Epidermal melanocyte (primary cell): ENCODE results near the gene HCRTR1.
"Not testable (repeated sequence)": the region's sequence is repeated elsewhere in the genome, so short reads cannot be mapped to it uniquely, and the experiment has no call there.

Experiments used
- DNase-seq: peaks from one replicate; pipeline ENCODE4 v3.0.0; 2011; ENCODE audit warnings: low spot score; ENCODE audit not compliant: insufficient read length

The HCRTR1 gene

GRCh38 chr1:31581821-31582810 is 35.4 kb upstream of the HCRTR1 start:
- DNase-seq, result no peak

- DNase-seq, result no peak
Measured at GRCh38 chr1:31583082-31583994, 34.2 kb upstream of the HCRTR1 start.

DNA sequence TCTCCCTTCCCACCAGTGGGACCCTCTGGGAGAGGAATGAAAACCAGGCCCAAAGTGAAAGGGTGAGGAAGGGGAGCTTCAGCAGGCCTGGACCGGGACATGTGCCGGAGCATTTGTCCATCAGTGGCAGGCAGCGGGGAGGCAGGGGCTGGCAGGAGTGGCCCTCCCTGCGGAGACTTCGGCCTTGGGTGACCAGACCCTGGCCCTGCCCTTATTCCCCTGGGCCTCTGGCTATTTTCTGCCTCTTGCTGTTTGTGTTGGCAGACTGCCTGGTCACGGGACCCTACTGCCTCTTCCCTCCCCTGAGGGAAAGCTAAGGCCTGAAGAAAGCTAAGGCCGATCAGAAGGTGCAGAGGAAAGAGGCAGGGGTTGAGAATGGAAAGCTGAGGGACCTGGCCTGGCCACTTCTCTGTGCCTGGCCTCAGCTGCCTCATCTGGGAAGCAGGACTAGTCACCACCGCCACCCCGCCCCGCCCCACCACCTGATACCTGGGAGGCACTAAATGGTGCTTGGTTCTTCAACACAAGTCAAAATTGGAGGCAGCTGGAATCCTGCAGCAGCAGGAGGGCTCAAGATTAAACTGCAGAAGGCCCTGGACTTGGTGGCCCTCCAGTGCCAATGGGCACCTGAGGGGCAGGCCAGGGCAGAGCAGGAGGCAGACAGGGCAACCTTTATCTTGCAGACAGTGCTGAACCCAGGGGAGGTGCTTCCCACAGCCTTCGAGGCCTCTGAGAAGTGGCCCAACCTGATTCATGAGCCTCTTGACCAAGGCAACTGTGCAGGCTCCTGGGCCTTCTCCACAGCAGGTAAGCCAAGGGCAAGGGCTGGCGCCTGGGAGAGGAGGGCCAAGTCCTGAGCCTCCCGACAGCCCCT is 33.3 kb upstream of the HCRTR1 start:
- DNase-seq, result no peak

DNA sequence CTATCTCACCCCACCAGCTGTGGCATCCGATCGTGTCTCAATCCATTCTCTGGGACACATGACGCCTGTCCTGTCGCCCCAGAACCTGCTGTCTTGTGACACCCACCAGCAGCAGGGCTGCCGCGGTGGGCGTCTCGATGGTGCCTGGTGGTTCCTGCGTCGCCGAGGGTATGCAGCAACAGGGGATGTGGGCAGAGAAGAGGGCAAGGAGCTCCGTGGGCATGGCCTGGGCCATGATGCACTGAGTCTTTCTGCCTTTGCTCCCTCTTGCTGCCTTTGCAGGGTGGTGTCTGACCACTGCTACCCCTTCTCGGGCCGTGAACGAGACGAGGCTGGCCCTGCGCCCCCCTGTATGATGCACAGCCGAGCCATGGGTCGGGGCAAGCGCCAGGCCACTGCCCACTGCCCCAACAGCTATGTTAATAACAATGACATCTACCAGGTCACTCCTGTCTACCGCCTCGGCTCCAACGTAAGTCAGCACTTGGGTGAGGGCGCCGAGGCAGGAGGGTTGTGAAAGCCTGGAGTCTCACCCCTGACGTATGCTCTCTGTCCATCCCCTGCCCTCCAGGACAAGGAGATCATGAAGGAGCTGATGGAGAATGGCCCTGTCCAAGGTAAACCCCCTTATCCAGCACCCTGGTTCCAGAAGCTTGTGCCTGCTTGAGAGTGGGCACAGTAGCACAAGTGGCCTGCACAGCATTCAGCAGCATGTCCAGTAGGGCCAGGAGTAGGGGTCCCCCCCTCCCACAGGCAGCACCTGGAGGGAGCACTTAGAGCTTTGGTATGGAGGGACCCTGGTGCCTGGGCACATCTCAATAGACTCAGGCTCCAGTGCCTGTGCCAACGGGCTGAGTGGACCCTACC is 32.4 kb upstream of the HCRTR1 start:
- DNase-seq, result no peak

- DNase-seq, result no peak
Measured at GRCh38 chr1:31585736-31586365, 31.6 kb upstream of the HCRTR1 start.

DNA sequence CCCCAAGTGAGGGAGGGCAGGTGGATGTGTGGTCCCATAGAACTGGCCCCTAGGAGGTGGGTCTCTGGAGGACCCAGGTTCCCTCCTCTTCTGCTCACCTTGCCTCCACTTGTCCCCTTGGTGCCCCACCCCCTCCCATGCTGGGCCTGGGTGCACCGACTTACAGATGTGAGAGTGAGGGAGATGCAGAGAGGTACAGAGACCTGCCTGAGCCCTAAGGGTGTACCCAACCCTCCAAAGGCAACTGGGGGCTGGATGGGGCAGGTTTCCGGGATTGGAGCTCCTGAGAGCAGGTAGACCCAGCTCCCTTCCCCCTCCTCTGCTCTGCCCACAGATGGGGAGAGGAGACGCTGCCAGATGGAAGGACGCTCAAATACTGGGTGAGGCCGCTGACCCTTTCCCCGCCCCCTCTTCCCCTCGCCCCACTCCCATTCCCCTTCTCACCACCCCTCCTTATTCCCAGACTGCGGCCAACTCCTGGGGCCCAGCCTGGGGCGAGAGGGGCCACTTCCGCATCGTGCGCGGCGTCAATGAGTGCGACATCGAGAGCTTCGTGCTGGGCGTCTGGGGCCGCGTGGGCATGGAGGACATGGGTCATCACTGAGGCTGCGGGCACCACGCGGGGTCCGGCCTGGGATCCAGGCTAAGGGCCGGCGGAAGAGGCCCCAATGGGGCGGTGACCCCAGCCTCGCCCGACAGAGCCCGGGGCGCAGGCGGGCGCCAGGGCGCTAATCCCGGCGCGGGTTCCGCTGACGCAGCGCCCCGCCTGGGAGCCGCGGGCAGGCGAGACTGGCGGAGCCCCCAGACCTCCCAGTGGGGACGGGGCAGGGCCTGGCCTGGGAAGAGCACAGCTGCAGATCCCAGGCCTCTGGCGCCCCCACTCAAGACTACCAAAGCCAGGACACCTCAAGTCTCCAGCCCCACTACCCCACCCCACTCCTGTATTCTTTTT is 30.8 kb upstream of the HCRTR1 start:
- no peak for DNase-seq

GRCh38 chr1:31587328-31587699 is 30.2 kb upstream of the HCRTR1 start:
- DNase-seq, result not testable (repeated sequence)

DNA sequence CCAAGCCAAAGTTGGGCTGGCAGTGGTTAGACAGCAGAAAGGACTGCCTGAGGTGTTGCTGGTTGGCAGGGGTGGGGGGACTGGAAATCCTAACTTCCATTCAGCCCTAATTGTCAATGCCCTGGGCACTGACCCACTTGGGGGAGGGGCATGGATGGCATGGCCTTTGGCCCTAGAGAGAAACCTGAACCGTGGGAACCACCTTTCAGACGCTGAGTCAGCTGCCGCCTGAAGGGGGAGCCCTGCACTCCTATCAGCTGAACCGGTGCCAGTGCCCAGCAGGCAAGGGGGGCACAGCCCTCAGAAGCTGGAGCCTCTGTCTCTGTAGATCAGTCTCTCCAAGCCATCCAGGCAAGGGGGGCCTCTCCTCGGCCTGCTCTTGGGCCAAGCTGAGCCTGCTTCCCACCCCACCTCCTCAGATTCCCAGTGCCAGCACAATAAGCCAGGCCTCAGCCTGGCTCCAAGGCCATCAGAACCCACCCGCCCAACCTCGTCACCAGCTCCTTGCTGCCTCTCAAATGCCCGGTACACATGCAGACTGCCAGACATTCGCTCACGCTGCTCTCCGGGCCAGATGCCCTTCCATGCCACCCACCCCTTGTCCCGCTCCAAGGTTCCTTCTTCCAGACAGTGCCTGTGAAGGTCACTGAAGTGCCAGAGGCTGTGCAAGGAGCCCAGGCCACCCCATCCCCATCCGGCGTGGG is 29.6 kb upstream of the HCRTR1 start:
- DNase-seq, result no peak

GRCh38 chr1:31588751-31589515 is 28.6 kb upstream of the HCRTR1 start:
- DNase-seq, result no peak

DNA sequence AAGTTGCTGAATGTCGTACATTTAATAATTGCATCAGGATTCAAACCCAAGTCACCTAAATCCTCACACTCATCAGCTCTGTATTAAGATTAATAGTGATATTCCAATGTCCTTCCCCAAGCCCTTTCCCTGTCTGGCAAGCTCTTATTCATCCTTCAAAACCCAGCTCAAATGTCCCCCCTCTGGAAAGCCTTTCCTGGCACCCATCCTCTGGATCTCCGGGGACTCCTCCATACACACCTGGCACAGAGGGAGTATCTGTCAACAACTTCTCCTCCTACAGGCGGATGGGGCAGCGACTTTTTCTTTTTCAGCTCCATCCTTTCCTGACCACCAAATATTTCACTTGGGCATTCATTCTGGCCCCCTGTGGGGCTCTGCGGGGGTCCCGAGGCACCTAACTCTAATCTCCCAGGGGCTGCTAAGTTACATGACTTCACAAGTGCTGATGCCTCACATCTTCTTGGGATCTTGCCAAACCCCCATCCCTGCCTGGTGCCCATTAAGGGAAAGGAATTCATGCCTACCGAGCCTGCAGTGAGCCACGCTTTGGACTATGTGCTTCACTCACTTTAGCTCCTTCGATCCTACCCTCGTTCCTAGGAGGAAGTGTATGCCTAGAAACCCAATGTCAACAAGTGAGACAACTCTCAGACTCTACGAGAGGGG is 25.9 kb upstream of the HCRTR1 start:
- no peak for DNase-seq

- no peak for DNase-seq
Measured at GRCh38 chr1:31592132-31592531, 25.4 kb upstream of the HCRTR1 start.

DNA sequence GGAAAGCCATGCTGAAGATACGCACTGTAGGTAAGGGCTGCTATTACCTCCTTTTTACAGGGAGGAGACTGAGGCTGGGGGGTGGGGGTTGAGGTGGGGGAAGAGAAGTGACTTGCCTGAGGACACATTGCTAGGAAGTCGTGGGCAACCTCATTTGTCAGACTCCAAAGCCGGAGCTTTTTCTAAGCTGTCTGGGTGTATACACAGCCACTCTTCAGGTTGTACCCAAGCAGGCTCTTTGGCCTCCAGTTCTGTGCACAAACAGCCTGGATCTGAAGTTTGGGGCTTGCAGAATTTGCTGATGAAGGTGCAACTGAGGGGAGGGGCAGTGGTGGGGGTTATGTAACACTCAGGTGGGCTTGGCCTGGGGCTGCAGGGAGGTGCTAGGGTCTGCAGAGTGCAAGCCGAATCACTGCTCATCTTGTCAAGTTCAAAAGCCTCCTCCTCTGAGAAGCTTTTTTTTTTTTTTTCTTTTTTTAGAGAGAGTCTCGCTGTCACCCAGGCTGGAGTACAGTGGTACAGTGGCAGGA is 24.3 kb upstream of the HCRTR1 start:
- DNase-seq, result no peak

DNA sequence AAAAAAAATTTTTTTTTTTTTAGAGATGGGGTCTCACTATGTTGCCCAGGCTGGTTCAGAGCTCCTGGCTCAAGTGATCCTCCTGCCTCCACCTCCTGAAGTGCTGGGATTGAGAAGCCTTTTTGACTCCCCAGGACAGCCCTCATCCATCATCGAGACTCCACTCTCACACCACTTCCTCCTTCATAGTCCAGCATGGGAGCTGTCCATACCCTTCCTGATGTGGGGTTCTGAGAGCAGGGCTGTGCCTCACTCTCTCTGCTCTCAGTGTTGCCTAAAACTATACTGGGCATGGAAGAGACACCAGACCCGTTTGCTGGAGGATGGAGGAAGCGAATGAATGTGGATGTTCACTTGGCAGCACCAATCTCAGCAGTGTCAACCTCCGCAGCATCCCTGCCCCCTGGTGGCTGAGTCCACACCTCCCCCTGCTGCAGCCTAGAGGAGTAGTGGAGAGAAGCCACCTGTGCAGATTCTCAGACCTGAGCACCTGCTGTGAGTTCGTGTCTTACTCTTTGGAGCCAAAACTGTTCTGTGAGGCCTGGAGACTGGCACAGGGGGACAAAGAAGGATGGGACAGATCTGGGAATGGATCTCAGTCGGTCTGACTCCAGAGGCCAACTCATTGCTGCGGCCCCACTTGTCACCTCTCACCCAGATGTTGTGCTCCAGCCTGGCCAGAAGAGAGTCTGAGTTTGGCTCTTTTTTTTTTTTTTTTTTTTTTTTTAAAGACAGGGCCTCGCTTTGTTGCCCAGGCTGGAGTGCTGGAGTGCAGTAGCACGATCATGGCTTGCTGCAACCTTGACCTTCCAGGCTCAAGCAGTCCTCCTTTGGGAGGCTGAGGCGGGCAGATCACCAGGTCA is 23.5 kb upstream of the HCRTR1 start:
- peak; percentile 61 for DNase-seq

GRCh38 chr1:31595836-31596736 is 21.4 kb upstream of the HCRTR1 start:
- DNase-seq, result no peak
